Stimulated activated CD4-positive, alpha-beta T cell treated with anti-CD3 and anti-CD28 coated beads, TNF-alpha, amount 100 ng/mL, for 48 hours (primary cell): ENCODE data around the gene NUCKS1.

Experiments used
- DNase-seq, 3 donors: peaks; one replicate each; pipeline ENCODE4 v3.0.0-alpha.2; 2020; ENCODE audit warnings: low read depth in 3 of 3

Gene NUCKS1

DNA sequence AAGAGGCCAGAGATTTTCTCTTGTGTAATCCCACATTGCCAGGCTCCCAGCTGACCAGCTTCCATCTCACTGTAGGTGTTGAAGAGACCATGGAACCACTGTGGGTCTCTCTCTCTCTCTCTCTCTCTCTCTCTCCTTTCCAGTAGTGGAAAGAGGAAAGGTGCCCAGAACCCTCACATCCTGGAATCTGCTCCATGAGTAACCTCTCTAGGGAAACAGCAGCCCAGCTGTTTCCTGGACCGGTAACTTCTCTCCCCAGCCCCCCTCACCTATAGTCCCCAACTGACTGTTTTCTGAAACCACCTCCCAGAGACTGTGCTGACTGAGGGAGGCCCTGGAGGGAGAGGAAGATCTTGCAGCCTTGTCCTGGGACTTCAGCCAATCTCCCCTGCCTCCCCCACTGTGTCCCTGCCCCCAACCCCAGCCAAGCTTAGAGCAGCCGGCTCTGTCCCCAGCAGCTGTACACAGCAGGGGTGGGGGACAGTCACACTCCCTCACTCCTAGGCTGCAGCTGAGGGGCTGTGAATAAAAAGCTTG is 49.0 kb downstream of the NUCKS1 start:
- DNase-seq = no peak

DNA sequence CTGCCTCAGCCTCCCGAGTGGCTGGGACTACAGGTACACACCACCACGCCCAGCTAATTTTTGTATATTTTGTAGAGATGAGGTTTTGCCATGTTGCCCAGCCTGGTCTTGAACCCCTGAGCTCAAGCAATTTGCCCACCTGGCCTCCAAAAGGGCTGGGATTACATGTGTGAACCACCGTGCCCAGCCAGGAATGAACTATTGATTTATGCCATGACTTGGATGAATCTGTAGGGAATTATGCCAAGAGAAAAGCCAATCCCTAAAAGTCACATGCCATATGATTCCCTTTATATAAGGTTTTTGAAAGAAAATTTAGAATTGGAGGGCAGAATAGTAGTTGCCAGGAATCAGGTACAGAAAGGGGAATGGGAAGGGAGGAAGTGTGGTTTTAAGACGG is 50.6 kb downstream of the NUCKS1 start:
- no peak for DNase-seq

- DNase-seq = no peak
Observed at GRCh38 chr1:205698921-205699320, 51.1 kb downstream of the NUCKS1 start.

DNA sequence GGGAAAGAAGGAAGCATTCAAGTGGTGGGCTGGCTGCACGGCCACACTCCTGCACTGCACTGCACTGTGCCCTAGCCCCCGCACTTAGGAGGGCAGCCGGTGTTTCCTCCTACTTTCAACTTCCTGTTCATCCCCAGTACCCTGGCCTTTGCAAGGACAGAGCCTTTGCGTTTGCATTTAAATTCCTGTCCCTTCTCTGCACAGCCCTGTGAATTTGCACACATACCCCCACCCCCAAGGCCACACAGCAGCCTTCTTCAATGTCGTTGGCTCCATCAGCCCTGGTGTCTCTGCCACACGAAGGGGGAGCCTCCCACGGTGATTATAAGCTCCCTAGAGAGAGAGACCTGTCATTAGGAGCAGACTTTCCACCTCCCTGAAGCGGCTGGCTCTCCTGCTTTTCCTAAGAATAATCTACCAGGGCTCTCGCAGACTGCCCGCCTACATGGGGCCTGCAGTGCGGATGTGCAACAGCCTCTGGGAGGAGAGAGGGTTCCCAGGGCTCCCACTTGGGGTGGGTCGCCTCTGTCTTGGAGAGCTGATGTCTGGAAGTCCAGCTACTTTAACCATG is 56.5 kb downstream of the NUCKS1 start:
- DNase-seq = no peak

GRCh38 chr1:205692423-205692822 is 57.6 kb downstream of the NUCKS1 start:
- DNase-seq = no peak

DNA sequence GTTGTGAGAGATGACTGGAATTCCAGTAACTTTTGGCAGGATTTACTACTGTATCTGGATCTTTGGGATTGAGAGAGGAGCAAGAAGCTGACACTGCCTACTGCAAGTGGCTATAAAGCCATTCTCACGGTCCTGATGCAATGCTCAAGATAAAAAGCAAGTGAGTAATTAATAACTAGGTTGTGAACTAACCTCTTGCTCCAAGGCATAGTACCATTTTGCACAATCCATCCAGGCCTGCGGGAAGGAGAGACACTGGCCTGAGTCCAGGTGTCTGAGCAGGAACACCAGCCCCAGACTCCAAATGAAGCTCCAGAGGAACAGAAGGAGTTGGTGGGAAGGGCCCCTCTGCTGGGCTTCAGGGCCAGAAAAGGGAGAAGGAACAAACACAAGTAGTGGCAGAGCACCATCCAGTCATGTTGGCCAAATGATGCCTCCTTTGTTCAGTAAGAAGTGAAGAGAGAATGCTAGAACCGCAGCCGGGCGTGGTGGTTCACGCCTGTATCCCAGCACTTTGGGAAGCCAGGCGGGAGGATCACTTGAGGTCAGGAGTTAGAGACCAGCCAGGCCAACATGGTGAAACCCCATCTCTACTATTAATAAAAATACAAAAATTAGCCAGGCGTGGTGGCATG is 59.7 kb downstream of the NUCKS1 start:
- DNase-seq = no peak

DNA sequence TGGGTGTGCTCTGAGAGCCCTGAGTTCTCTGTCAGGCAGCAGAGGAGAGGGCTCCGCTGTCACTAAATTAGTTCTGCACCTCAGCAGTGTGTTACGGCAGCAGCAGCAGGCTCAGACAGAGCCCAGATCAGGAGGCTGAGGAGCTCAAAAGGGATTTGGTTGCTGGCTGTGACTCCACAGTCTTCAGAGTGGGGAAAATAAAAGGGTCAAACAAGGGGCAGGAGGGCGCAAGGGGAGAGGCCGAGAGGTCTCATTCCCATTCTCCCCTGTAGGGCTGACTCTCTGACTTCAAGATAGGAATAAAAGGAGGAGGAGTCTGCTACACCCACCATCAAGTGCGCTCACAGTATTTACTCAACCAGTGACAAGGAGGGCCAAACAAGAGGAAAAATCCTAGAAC is 60.5 kb downstream of the NUCKS1 start:
- DNase-seq = no peak

- DNase-seq = no peak
Observed at GRCh38 chr1:205688171-205689080, 61.6 kb downstream of the NUCKS1 start.

- no peak for DNase-seq
Observed at GRCh38 chr1:205687242-205687641, 62.7 kb downstream of the NUCKS1 start.

GRCh38 chr1:205681364-205681763 is 68.6 kb downstream of the NUCKS1 start:
- DNase-seq = no peak

DNA sequence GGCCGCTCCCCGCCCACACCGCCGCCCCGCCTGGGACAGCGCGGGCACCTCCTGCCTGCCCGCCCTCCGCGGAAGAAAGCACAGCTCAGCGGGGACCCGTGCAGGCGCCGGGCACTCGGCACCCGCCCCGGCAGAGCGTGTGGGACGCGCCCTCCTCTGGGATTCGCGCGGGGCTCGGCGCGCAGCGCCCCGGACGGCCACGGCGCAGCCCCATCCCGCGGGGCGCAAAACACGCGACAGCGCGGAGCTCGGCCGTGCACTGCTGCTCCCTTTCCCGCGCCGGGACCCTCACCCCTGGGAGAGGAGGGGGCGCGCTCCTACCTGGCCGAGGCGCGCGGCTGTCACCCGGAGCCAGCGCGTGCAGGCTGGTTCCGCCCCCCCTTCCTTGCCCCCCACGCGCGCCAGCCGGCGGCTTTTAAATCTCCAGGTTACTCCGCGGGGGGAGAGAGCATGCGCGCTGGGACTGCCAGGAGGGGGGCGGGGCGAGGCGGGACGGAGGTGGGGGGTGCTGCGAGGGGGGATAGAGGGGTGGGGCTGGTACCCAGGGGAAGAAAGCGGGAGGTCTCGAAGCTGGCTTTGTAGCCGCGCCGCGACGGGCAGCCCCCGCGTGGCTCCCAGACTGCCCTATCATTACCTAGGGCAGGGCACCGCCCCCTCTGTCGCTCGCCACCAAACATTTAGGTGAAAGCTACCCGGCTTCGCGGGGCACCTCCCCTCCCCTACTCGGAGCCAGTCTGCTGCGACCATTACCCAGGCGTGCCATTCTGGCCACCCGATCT is 69.7 kb downstream of the NUCKS1 start, which contains the start of gene SLC45A3:
Gene SLC45A3, minus strand, starts transcription at position 437 of the 779 bp plus-strand sequence. CDS start 15,853 bp downstream, outside the sequence.
- DNase-seq = peak in 1 of 3 donors; percentile 20

- no peak for DNase-seq
Observed at GRCh38 chr1:205678286-205679111, 71.5 kb downstream of the NUCKS1 start.

GRCh38 chr1:205677167-205677566 is 72.8 kb downstream of the NUCKS1 start:
- no peak for DNase-seq

- DNase-seq = no peak
Observed at GRCh38 chr1:205676597-205676996, 73.4 kb downstream of the NUCKS1 start.

DNA sequence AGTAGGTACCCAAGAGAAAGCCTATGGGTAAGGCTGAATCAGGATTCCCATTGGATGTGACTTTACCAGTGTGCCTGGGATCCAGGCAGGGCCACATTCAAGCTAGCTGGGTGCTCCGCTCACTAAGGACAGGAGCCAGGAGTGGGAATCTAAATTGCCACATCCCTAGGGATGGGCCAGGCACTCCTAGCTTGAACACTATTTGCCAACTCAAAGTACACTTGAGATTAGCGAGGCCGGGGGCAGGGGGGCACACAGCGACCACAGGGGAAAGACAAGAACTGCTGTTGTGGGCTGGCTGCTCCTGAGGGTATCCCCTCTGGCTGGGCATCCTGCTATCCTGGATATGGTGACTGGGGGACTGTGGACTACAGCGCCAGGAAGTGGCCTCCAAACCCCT is 74.0 kb downstream of the NUCKS1 start:
- DNase-seq = no peak

DNA sequence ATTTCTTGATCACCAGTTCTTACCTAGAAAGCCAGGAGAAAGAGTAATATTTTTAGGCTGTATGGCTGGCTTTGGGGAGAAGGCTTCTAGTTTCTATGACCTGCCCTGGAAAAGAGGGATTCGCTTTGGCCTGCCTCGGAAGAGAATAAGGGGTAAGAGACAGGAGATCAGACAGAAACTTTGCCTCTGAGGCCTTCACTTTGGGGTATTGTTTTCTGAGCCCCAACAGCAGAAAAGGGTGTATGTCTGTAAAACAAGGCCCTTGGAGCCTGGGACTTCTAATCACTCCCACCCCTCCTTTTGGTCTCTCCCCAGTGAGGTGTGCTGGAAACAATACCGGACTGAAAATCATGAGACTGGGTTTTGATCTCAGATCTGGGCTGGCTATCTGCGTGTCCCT is 74.7 kb downstream of the NUCKS1 start:
- DNase-seq = no peak

DNA sequence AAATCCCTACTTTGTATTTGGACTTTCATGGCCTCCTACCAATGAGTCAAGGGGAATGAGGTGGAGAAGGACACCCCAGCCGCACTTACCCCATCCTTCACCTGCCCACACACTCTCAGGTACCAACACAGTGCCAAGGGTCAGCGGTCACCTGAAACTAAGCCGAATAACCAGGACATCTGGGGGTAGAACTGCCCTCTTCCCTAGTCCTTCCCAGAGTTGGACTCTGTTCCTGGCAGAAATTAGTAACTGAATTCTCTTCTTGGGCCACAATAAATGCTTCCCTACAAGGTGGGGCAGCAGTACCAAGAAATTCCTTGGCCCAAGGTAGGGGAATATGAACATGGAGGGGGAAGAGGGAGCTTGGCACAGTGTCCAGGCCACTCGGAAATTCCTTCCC is 77.0 kb downstream of the NUCKS1 start:
- DNase-seq = no peak

GRCh38 chr1:205672395-205672889 is 77.5 kb downstream of the NUCKS1 start:
- no peak for DNase-seq

GRCh38 chr1:205670611-205671430 is 79.2 kb downstream of the NUCKS1 start:
- no peak for DNase-seq

- DNase-seq = no peak
Observed at GRCh38 chr1:205670150-205670446, 79.9 kb downstream of the NUCKS1 start.
